ENCODE results near the gene PCNX2.

PCNX2 gene

DNA sequence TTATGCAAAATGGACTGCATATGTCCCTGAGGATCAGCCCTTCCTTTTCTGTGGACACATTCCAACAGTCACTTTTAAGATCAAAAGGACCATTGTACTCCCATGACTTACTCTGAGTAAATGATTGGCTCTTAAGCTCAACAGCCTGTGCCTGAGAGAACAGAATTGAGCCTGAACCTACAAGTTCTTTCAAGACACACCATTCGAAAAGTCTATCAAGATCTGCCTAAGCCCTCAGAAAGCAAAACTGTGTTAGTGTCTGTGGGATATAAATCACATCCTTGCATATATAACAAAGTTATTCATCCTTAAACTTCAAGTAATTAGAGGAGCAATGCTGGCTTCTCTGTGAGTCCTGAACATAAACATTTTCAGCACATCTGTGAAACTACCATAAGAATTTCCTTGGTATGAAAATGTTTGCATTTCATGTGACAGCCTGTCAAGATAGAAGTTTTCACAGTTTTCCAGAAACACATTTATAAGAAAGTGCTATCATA is 41.6 kb downstream of the PCNX2 start:
- TF ChIP-seq, protein P1, sequence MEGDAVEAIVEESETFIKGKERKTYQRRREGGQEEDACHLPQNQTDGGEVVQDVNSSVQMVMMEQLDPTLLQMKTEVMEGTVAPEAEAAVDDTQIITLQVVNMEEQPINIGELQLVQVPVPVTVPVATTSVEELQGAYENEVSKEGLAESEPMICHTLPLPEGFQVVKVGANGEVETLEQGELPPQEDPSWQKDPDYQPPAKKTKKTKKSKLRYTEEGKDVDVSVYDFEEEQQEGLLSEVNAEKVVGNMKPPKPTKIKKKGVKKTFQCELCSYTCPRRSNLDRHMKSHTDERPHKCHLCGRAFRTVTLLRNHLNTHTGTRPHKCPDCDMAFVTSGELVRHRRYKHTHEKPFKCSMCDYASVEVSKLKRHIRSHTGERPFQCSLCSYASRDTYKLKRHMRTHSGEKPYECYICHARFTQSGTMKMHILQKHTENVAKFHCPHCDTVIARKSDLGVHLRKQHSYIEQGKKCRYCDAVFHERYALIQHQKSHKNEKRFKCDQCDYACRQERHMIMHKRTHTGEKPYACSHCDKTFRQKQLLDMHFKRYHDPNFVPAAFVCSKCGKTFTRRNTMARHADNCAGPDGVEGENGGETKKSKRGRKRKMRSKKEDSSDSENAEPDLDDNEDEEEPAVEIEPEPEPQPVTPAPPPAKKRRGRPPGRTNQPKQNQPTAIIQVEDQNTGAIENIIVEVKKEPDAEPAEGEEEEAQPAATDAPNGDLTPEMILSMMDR (IDR thresholded peaks at IDR 0.05; ENCODE audit: control insufficient read depth, extremely low read depth, insufficient read depth): no peak
- DNase-seq (ENCODE audit: low read depth): no peak
- H3K4me3 ChIP-seq (ENCODE audit: low read depth, low read length): no peak overlapping the region

DNA sequence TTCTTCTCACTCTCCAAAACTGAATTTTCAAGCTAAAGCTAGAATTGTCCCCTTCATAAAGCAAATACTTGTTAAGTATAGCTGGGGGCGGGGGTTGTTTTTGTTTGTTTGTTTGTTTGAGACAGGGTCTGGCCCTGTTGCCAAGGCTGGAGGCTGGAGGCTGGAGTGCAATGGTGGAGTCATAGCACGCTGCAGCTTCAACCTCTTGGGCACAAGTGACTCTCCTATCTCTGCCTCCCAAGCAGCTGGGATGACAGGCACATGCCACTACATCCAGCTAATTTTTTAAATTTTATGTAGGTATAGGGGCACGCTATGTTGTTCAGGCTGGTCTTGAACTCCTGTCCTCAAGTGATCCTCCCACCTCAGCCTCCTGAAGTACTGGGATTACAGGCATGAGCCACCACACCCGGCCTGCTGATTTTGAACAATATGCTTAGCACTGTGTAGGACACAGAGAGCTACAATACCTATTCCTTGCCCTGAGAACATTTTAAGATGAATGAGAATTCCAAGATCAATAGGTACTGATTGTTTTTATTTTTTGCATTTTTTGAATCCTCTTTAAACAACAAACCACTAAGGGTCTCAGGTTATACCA is 42.2 kb downstream of the PCNX2 start:
- TF ChIP-seq, protein P1 (IDR thresholded peaks at IDR 0.05; ENCODE audit: control insufficient read depth, extremely low read depth, insufficient read depth): no peak
- H3K4me3 ChIP-seq (ENCODE audit: low read depth, low read length): no peak overlapping the region
- no peak for DNase-seq (ENCODE audit: low read depth)

DNA sequence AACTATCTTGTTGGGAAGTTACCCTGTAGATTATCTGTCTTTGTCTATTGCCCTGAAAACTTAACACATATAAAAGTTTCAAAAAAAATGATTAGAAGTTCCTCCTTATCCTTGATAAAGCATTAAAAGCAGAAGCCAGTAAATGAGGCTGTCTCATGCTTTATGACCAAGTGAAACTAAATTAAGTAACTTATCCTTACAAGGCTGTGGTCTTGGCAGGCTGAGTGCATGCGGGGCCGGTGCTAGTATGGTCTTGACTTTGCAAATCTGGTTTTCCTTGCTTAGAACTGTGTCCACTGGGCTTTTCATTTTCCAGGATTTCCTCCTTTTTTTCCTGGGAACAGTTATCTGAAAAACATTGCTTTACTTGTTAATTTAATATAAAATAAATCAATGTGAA is 43.1 kb downstream of the PCNX2 start:
- H3K4me3 ChIP-seq (ENCODE audit: low read depth, low read length): no peak overlapping the region
- TF ChIP-seq, protein P1 (IDR thresholded peaks at IDR 0.05; ENCODE audit: control insufficient read depth, extremely low read depth, insufficient read depth): no peak
- DNase-seq (ENCODE audit: low read depth): no peak

DNA sequence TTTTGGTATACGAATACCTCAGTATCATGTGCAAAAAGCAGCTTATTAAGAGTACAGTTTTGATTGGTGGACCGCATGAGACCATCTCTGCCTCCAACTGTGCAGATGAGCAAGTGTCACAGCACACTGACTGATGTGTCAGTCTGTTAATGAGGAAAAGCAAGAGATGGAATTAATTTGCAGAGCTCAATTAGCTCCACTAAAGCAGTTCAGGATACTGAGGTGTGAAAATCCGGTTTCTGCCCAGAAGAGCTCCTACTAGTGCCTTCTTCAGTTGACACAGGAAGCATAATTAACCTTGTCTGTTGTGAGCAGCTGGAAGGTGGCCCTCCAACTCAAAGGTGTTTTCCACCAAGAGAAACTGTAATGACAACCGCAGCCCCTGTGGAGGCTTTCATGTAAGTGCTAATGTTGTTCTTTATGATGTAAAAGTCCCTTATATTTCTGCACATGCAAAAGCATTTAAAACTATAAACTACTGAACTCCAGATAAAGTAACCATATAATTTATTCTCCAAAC is 44.3 kb downstream of the PCNX2 start:
- TF ChIP-seq, protein P1 (IDR thresholded peaks at IDR 0.05; ENCODE audit: control insufficient read depth, extremely low read depth, insufficient read depth): no peak
- no peak for DNase-seq (ENCODE audit: low read depth)
- no peak overlapping the region for H3K4me3 ChIP-seq (ENCODE audit: low read depth, low read length)

DNA sequence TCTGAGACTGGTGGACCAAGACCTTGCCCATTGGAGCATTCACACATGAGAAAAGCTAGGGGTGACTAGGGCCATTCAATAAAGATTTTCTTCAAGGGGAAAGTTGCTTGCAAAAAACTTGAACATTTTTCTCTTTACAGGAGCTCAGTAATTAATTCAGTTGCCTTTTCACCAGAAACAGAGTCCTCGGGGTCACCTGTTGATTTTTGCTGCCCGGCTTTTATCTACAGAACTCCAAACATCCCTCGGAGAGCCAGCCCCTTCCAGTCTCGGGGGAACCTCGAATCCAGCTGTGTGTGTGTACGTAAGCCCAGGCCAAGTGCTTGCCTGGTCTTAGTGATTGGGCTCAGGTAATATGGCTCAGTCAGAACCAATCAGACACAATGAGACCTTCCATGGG is 47.5 kb downstream of the PCNX2 start:
- no peak for DNase-seq (ENCODE audit: low read depth)
- H3K4me3 ChIP-seq (ENCODE audit: low read depth, low read length): no peak overlapping the region
- TF ChIP-seq, protein P1 (IDR thresholded peaks at IDR 0.05; ENCODE audit: control insufficient read depth, extremely low read depth, insufficient read depth): no peak

DNA sequence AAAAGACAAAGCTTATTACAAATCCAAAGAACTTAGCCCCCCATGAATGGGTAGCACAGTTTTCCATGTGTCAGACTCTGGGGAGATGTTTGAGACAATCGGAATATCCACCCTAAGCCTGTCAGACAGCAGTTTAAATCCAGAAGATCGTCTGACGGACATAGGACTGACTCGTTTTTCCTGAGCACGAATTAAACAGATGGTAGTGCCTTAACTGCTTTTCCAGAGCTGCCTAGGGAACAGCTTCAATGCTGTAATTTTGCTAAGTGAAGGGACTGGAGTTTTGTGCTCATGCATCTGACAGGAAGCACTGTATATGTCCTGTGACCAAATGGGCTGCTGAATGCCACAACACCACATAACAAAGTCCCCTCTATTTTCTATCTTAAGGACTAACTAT is 48.6 kb downstream of the PCNX2 start:
- TF ChIP-seq, protein P1 (IDR thresholded peaks at IDR 0.05; ENCODE audit: control insufficient read depth, extremely low read depth, insufficient read depth): no peak
- no peak overlapping the region for H3K4me3 ChIP-seq (ENCODE audit: low read depth, low read length)

More for the DNA sequence above, 48.6 kb downstream of the PCNX2 start:
- no peak for DNase-seq (ENCODE audit: low read depth)
